SU-DHL-6 (cell line): Measurements from ENCODE around the gene ITGB4.

Experiments used
- H2AFZ ChIP-seq: fragments of 200-600 bp; sonication (generic); 2 replicates; pipeline ENCODE4 v1.6.1; 2014; ENCODE audit warnings: low read depth, mild to moderate bottlenecking, moderate library complexity, mixed read lengths, antibody characterized with exemption, low read length; ENCODE audit not compliant: severe bottlenecking
- H3F3A ChIP-seq: fragments of 200-600 bp; shearing (Covaris generic); 2 replicates; pipeline ENCODE4 v1.6.0; 2016; ENCODE audit warnings: antibody characterized with exemption, mild to moderate bottlenecking; ENCODE audit not compliant: insufficient read depth
- H3K27ac ChIP-seq: fragments of 200-600 bp; sonication (generic); 2 replicates; pipeline ENCODE4 v1.5.1; 2016; ENCODE audit warnings: low read depth, mild to moderate bottlenecking, low read length, moderate library complexity, mixed read lengths
- H3K27me3 ChIP-seq: fragments of 200-600 bp; sonication (generic), shearing (Covaris generic); 2 replicates; pipeline ENCODE4 v1.6.0; 2014; ENCODE audit warnings: mild to moderate bottlenecking, low read length
- H3K36me3 ChIP-seq: fragments of 200-600 bp; sonication (generic); 2 replicates; pipeline ENCODE4 v1.6.1; 2014; ENCODE audit warnings: mild to moderate bottlenecking, low read length, mixed read lengths
- H3K4me2 ChIP-seq: fragments of 300-600, 200-600 bp; shearing (Covaris generic), sonication (generic); 2 replicates; pipeline ENCODE4 v1.6.0; 2014; ENCODE audit warnings: low read length, low read depth, mild to moderate bottlenecking; ENCODE audit not compliant: poor library complexity, severe bottlenecking
- H3K4me3 ChIP-seq: fragments of 200-600 bp; sonication (generic); 2 replicates; pipeline ENCODE4 v1.5.1; 2014; ENCODE audit warnings: antibody characterized with exemption, low read length, mild to moderate bottlenecking, mixed read lengths; ENCODE audit not compliant: insufficient read depth, poor library complexity, severe bottlenecking
- H3K79me2 ChIP-seq: fragments of 200-600 bp; sonication (generic); 2 replicates; pipeline ENCODE4 v1.6.1; 2014; ENCODE audit warnings: mild to moderate bottlenecking, low read length, moderate library complexity; ENCODE audit not compliant: insufficient read depth
- H3K9ac ChIP-seq: fragments of 200-600 bp; sonication (generic); 2 replicates; pipeline ENCODE4 v1.7.0; 2014; ENCODE audit warnings: mild to moderate bottlenecking, low read length
- H3K9me2 ChIP-seq: fragments of 200-600 bp; sonication (generic); replicated peaks from 2 replicates; pipeline ENCODE4 v1.6.1; 2014; ENCODE audit warnings: low read length; ENCODE audit not compliant: insufficient read depth
- H3K9me3 ChIP-seq: fragments of 200-600 bp; sonication (generic); 2 replicates; pipeline ENCODE4 v1.6.1; 2014; ENCODE audit warnings: low read length, mixed read lengths; ENCODE audit not compliant: insufficient read depth
- H4K20me1 ChIP-seq: fragments of 200-600 bp; sonication (generic); 2 replicates; pipeline ENCODE4 v1.6.1; 2014; ENCODE audit warnings: low read depth, mild to moderate bottlenecking, antibody characterized with exemption, low read length, moderate library complexity, mixed read lengths
- EZH2phosphoT487 ChIP-seq: fragments of 200-600 bp; sonication (generic), shearing (Covaris generic); conservative IDR thresholded peaks from 2 replicates; pipeline ENCODE4 v1.6.1; 2018; ENCODE audit warnings: mild to moderate bottlenecking, antibody characterized with exemption, low read length, moderate library complexity, mixed read lengths
- TF ChIP-seq, protein P1 (sequence below): fragments of 200-600 bp; sonication (generic); IDR thresholded peaks from one replicate; pipeline ENCODE4 v1.5.1; 2017; ENCODE audit warnings: antibody characterized with exemption, mild to moderate bottlenecking, low read length, moderate library complexity; ENCODE audit not compliant: insufficient read depth, poor library complexity, severe bottlenecking

Gene ITGB4

DNA sequence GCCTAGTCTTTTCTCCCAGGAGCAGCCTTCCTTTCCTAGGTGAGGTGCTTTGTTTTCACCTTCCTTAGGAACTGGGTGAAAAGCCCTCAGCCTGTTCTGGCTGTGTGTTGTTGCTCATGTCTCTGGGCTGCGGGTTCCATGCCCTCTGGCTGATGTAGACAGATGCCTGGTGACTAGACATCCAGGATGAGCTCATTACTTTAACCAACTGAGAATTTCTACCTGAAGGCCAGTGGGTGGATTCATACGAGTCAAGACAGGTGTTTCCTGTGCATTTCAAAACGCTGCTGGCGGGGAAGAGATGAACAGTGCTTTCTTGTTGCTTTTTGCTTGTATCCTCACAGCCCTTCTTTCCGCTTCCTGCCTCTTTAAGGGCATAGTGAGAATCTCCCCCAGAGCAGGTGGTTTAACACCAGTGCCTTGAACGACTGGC lies 31.8 kb upstream of the ITGB4 start:
- Histone ChIP-seq H3K4me2 (peak overlapping the region; percentile 68), H3K27me3 (no peaks in the 10 kb centered on the region), H3K9me2 (no peaks in the 10 kb centered on the region), H3K4me3 (peak overlapping the region; percentile 2), H3K9ac (peak overlapping the region; percentile 47), H3K27ac (peak overlapping the region; percentile 87), H3K36me3 (no peaks in the 10 kb centered on the region), H2AFZ (no peak overlapping the region), H4K20me1 (no peaks in the 10 kb centered on the region), H3F3A (peaks cover 36% of the 10 kb centered on the region), H3K9me3 (no peaks in the 10 kb centered on the region), H3K79me2 (peaks cover 31% of the 10 kb centered on the region)
- no peak for TF ChIP-seq EZH2phosphoT487
- TF ChIP-seq, protein P1, sequence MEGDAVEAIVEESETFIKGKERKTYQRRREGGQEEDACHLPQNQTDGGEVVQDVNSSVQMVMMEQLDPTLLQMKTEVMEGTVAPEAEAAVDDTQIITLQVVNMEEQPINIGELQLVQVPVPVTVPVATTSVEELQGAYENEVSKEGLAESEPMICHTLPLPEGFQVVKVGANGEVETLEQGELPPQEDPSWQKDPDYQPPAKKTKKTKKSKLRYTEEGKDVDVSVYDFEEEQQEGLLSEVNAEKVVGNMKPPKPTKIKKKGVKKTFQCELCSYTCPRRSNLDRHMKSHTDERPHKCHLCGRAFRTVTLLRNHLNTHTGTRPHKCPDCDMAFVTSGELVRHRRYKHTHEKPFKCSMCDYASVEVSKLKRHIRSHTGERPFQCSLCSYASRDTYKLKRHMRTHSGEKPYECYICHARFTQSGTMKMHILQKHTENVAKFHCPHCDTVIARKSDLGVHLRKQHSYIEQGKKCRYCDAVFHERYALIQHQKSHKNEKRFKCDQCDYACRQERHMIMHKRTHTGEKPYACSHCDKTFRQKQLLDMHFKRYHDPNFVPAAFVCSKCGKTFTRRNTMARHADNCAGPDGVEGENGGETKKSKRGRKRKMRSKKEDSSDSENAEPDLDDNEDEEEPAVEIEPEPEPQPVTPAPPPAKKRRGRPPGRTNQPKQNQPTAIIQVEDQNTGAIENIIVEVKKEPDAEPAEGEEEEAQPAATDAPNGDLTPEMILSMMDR, result no peak

GRCh38 chr17:75691371-75691791 lies 29.9 kb upstream of the ITGB4 start:
- no peak overlapping the region for H3K9ac ChIP-seq
- no peaks in the 10 kb centered on the region for H3K27me3 ChIP-seq
- no peaks in the 10 kb centered on the region for H4K20me1 ChIP-seq
- H3K79me2 ChIP-seq, result peaks cover 18% of the 10 kb centered on the region
- H3K27ac ChIP-seq, result no peak overlapping the region
- no peak overlapping the region for H3K4me2 ChIP-seq
- no peak overlapping the region for H3K4me3 ChIP-seq
- H2AFZ ChIP-seq, result no peak overlapping the region
- no peaks in the 10 kb centered on the region for H3K9me2 ChIP-seq
- no peaks in the 10 kb centered on the region for H3K9me3 ChIP-seq
- no peak for TF ChIP-seq EZH2phosphoT487
- TF ChIP-seq, protein P1, result no peak
- peaks cover 31% of the 10 kb centered on the region for H3F3A ChIP-seq
- no peaks in the 10 kb centered on the region for H3K36me3 ChIP-seq

DNA sequence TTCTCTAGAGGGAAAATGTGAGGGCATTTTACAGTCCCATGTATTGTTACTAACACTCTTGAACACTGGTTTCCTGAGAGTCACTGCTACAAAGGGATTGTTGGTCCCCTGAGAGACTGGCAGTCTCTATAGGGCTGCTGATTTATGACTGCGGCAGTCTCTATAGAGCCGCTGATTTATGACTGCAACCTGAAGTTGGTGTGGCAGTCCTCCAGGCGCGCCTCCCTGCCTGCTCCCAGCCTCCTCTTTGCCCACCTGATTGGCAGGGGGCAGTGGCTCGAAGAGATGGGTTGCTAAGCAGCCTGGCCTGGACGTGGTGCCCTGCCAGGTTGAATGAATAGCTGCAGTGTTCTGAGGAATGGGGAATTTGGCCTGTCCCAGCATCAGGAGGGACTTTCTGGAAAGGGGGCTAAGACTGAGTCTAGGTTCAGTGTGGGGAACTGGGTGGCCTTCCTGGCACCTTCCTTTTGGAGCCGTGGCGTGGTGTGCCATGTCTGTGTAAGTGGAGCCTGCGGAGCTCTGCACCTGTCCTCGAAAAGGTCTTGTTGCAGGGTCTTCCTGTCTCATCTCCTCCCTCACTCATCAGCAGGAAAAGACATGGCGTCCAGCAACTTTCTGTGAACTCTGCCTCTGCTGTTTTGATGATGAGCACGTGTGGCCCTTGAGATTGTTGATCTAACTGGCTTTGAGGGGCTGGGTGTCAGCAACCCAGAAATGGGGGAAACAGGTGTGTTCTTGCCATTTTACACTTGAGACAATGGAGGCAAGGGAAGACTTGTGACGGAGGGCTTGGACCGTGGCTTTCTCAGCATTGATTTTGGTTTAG lies 29.2 kb upstream of the ITGB4 start:
- Histone ChIP-seq H3K9ac (no peak overlapping the region), H3K27ac (no peak overlapping the region), H3K36me3 (no peaks in the 10 kb centered on the region), H3K9me3 (no peaks in the 10 kb centered on the region), H2AFZ (no peak overlapping the region), H3F3A (peaks cover 25% of the 10 kb centered on the region), H3K79me2 (peaks cover 14% of the 10 kb centered on the region), H3K9me2 (no peaks in the 10 kb centered on the region), H4K20me1 (no peaks in the 10 kb centered on the region), H3K27me3 (no peaks in the 10 kb centered on the region), H3K4me3 (no peak overlapping the region), H3K4me2 (no peak overlapping the region)
- no peak for TF ChIP-seq EZH2phosphoT487
- TF ChIP-seq, protein P1, result no peak
